Measurements from ENCODE around the gene SGCD.

Gene SGCD

GRCh38 chr5:156707750-156708149 is 380.8 kb downstream of the SGCD start:
- peaks cover 37 to 42% of the 10 kb centered on the region in 2 donors for H3K27me3 Mint-ChIP-seq
- H3K4me1 Mint-ChIP-seq (ENCODE audit: low read depth in 2 of 2), result no peaks in the 10 kb centered on the region
- no peak overlapping the region for H3K4me3 Mint-ChIP-seq
- H3K36me3 Mint-ChIP-seq (ENCODE audit: insufficient read depth), result no peaks in the 10 kb centered on the region
- DNase-seq, result no peak
- H3K9me3 Mint-ChIP-seq, result no peaks in the 10 kb centered on the region
- H3K27ac Mint-ChIP-seq, result no peak overlapping the region
- ATAC-seq (replicated peaks), result no peak

- H3K4me3 Mint-ChIP-seq, result no peak overlapping the region
- DNase-seq (no peak), ATAC-seq (replicated peaks) (no peak)
- H3K4me1 Mint-ChIP-seq (ENCODE audit: low read depth in 2 of 2), result no peaks in the 10 kb centered on the region
- H3K27me3 Mint-ChIP-seq, result peaks cover 18 to 30% of the 10 kb centered on the region in 2 donors
- H3K36me3 Mint-ChIP-seq (ENCODE audit: insufficient read depth), result no peaks in the 10 kb centered on the region
- no peaks in the 10 kb centered on the region for H3K9me3 Mint-ChIP-seq
- no peak overlapping the region for H3K27ac Mint-ChIP-seq
These were observed 388.3 kb downstream of the SGCD start for GRCh38 chr5:156715287-156715686.

GRCh38 chr5:156716591-156717380 is 389.8 kb downstream of the SGCD start:
- H3K27me3 Mint-ChIP-seq, result peaks cover 9 to 24% of the 10 kb centered on the region in 2 donors
- ATAC-seq (replicated peaks), result no peak
- no peak for DNase-seq
- no peak overlapping the region for H3K27ac Mint-ChIP-seq
- no peaks in the 10 kb centered on the region for H3K36me3 Mint-ChIP-seq (ENCODE audit: insufficient read depth)
- H3K9me3 Mint-ChIP-seq, result no peaks in the 10 kb centered on the region
- no peaks in the 10 kb centered on the region for H3K4me1 Mint-ChIP-seq (ENCODE audit: low read depth in 2 of 2)
- no peak overlapping the region for H3K4me3 Mint-ChIP-seq

GRCh38 chr5:156718985-156719384 is 392.0 kb downstream of the SGCD start:
- H3K36me3 Mint-ChIP-seq (ENCODE audit: insufficient read depth), result no peaks in the 10 kb centered on the region
- H3K27me3 Mint-ChIP-seq, result peaks cover 9 to 10% of the 10 kb centered on the region in 2 donors
- no peak overlapping the region for H3K27ac Mint-ChIP-seq
- DNase-seq (no peak), ATAC-seq (replicated peaks) (no peak)
- no peak overlapping the region for H3K4me3 Mint-ChIP-seq
- H3K9me3 Mint-ChIP-seq, result no peaks in the 10 kb centered on the region
- no peaks in the 10 kb centered on the region for H3K4me1 Mint-ChIP-seq (ENCODE audit: low read depth in 2 of 2)

GRCh38 chr5:156722358-156722757 is 395.4 kb downstream of the SGCD start:
- Mint-ChIP-seq H3K36me3 (ENCODE audit: insufficient read depth) (no peaks in the 10 kb centered on the region), H3K27ac (no peak overlapping the region), H3K4me3 (no peak overlapping the region), H3K4me1 (ENCODE audit: low read depth in 2 of 2) (no peaks in the 10 kb centered on the region), H3K27me3 (peaks cover 16 to 17% of the 10 kb centered on the region in 2 donors), H3K9me3 (no peaks in the 10 kb centered on the region)
- DNase-seq (no peak), ATAC-seq (replicated peaks) (no peak)

- no peak for DNase-seq
- Mint-ChIP-seq H3K27ac (no peak overlapping the region), H3K9me3 (no peaks in the 10 kb centered on the region), H3K4me1 (ENCODE audit: low read depth in 2 of 2) (no peaks in the 10 kb centered on the region), H3K27me3 (peaks cover 17 to 46% of the 10 kb centered on the region in 2 donors), H3K36me3 (ENCODE audit: insufficient read depth) (no peaks in the 10 kb centered on the region), H3K4me3 (no peak overlapping the region)
- no peak for ATAC-seq (replicated peaks)
These were observed 408.5 kb downstream of the SGCD start for GRCh38 chr5:156735477-156735876.

- ATAC-seq (replicated peaks) (no peak), DNase-seq (no peak)
- Mint-ChIP-seq H3K27me3 (peaks cover 31 to 34% of the 10 kb centered on the region in 2 donors), H3K4me3 (no peak overlapping the region), H3K9me3 (no peaks in the 10 kb centered on the region), H3K4me1 (ENCODE audit: low read depth in 2 of 2) (no peaks in the 10 kb centered on the region), H3K36me3 (ENCODE audit: insufficient read depth) (no peaks in the 10 kb centered on the region), H3K27ac (no peak overlapping the region)
These were observed 414.6 kb downstream of the SGCD start for GRCh38 chr5:156741516-156741915.

GRCh38 chr5:156753846-156754245 is 426.9 kb downstream of the SGCD start:
- no peak overlapping the region for H3K27ac Mint-ChIP-seq
- H3K27me3 Mint-ChIP-seq, result peaks cover 0 to 5% of the 10 kb centered on the region in 2 donors
- ATAC-seq (replicated peaks) (no peak), DNase-seq (no peak)
- H3K4me3 Mint-ChIP-seq, result no peak overlapping the region
- H3K4me1 Mint-ChIP-seq (ENCODE audit: low read depth in 2 of 2), result no peaks in the 10 kb centered on the region
- no peaks in the 10 kb centered on the region for H3K36me3 Mint-ChIP-seq (ENCODE audit: insufficient read depth)
- no peaks in the 10 kb centered on the region for H3K9me3 Mint-ChIP-seq

GRCh38 chr5:156755421-156756087 is 428.6 kb downstream of the SGCD start:
- H3K4me3 Mint-ChIP-seq, result no peak overlapping the region
- no peak overlapping the region for H3K27ac Mint-ChIP-seq
- H3K36me3 Mint-ChIP-seq (ENCODE audit: insufficient read depth), result no peaks in the 10 kb centered on the region
- H3K27me3 Mint-ChIP-seq, result peaks cover 0 to 9% of the 10 kb centered on the region in 2 donors
- DNase-seq (no peak), ATAC-seq (replicated peaks) (no peak)
- H3K9me3 Mint-ChIP-seq, result no peaks in the 10 kb centered on the region
- no peaks in the 10 kb centered on the region for H3K4me1 Mint-ChIP-seq (ENCODE audit: low read depth in 2 of 2)

- Mint-ChIP-seq H3K9me3 (no peaks in the 10 kb centered on the region), H3K27ac (no peak overlapping the region), H3K27me3 (peaks cover 0 to 23% of the 10 kb centered on the region in 2 donors), H3K4me1 (ENCODE audit: low read depth in 2 of 2) (no peaks in the 10 kb centered on the region), H3K4me3 (no peak overlapping the region), H3K36me3 (ENCODE audit: insufficient read depth) (no peaks in the 10 kb centered on the region)
- ATAC-seq (replicated peaks) (no peak), DNase-seq (no peak)
These were observed 431.2 kb downstream of the SGCD start for GRCh38 chr5:156758011-156758791.

- DNase-seq (no peak), ATAC-seq (replicated peaks) (no peak)
- no peaks in the 10 kb centered on the region for H3K4me1 Mint-ChIP-seq (ENCODE audit: low read depth in 2 of 2)
- no peak overlapping the region for H3K4me3 Mint-ChIP-seq
- no peaks in the 10 kb centered on the region for H3K9me3 Mint-ChIP-seq
- H3K27me3 Mint-ChIP-seq, result peaks cover 0 to 27% of the 10 kb centered on the region in 2 donors
- no peak overlapping the region for H3K27ac Mint-ChIP-seq
- H3K36me3 Mint-ChIP-seq (ENCODE audit: insufficient read depth), result no peaks in the 10 kb centered on the region
These were observed 432.2 kb downstream of the SGCD start for GRCh38 chr5:156759156-156759555.

- DNase-seq, result no peak
- H3K27ac Mint-ChIP-seq, result no peak overlapping the region
- no peak for ATAC-seq (replicated peaks)
- H3K4me1 Mint-ChIP-seq (ENCODE audit: low read depth in 2 of 2), result no peaks in the 10 kb centered on the region
- no peaks in the 10 kb centered on the region for H3K9me3 Mint-ChIP-seq
- H3K36me3 Mint-ChIP-seq (ENCODE audit: insufficient read depth), result no peaks in the 10 kb centered on the region
- no peak overlapping the region for H3K4me3 Mint-ChIP-seq
- peaks cover 21 to 45% of the 10 kb centered on the region in 2 donors for H3K27me3 Mint-ChIP-seq
These were observed 435.8 kb downstream of the SGCD start for GRCh38 chr5:156762771-156763170.

GRCh38 chr5:156764176-156764971 is 437.4 kb downstream of the SGCD start:
- peaks cover 32 to 53% of the 10 kb centered on the region in 2 donors for H3K27me3 Mint-ChIP-seq
- DNase-seq, result no peak

More at GRCh38 chr5:156764176-156764971, 437.4 kb downstream of the SGCD start:
- no peak overlapping the region for H3K27ac Mint-ChIP-seq
- no peaks in the 10 kb centered on the region for H3K9me3 Mint-ChIP-seq
- H3K4me1 Mint-ChIP-seq (ENCODE audit: low read depth in 2 of 2), result no peaks in the 10 kb centered on the region
- H3K4me3 Mint-ChIP-seq, result no peak overlapping the region
- ATAC-seq (replicated peaks), result no peak
- no peaks in the 10 kb centered on the region for H3K36me3 Mint-ChIP-seq (ENCODE audit: insufficient read depth)
